Trophoblast cell (in vitro differentiated cells and primary cell): ENCODE measurements around the gene COX6B1.

Experiments used
- DNase-seq, 2 donors: peaks; one replicate each; pipeline ENCODE4 v3.0.0-alpha.2; 2016
- H2AFZ ChIP-seq: 2 replicates; pipeline ENCODE4 v1.6.1; 2013; ENCODE audit warnings: low read length, moderate library complexity, mild to moderate bottlenecking; ENCODE audit not compliant: insufficient read depth, poor library complexity
- H2AK5ac ChIP-seq: 2 replicates; pipeline ENCODE4 v1.6.1; 2013; ENCODE audit warnings: mild to moderate bottlenecking, low read length
- H2BK120ac ChIP-seq: 2 replicates; pipeline ENCODE4 v1.6.1; 2013; ENCODE audit warnings: low read length, mild to moderate bottlenecking, moderate library complexity; ENCODE audit not compliant: insufficient read depth, poor library complexity
- H2BK12ac ChIP-seq: 2 replicates; pipeline ENCODE4 v1.6.1; 2013; ENCODE audit warnings: mild to moderate bottlenecking, low read length, moderate library complexity
- H2BK5ac ChIP-seq: 2 replicates; pipeline ENCODE4 v1.6.1; 2013; ENCODE audit warnings: low read length, low read depth, moderate library complexity, mild to moderate bottlenecking; ENCODE audit not compliant: poor library complexity
- H3K14ac ChIP-seq: 2 replicates; pipeline ENCODE4 v1.6.1; 2013; ENCODE audit warnings: mild to moderate bottlenecking, low read length
- H3K18ac ChIP-seq: 2 replicates; pipeline ENCODE4 v1.6.1; 2013; ENCODE audit warnings: mild to moderate bottlenecking, low read length
- H3K23ac ChIP-seq: 2 replicates; pipeline ENCODE4 v1.6.1; 2013; ENCODE audit warnings: low read length
- H3K27ac ChIP-seq: 2 replicates; pipeline ENCODE4 v1.5.1; 2013; ENCODE audit warnings: low read depth, mild to moderate bottlenecking, inconsistent platforms, low read length, moderate library complexity
- H3K27me3 ChIP-seq: 2 replicates; pipeline ENCODE4 v1.6.1; 2013; ENCODE audit warnings: inconsistent platforms, mild to moderate bottlenecking, low read length, moderate library complexity; ENCODE audit not compliant: insufficient read depth
- H3K36me3 ChIP-seq, 2 experiments: 1 replicate in 1 of 2; 2 replicates in 1 of 2; pipeline ENCODE4 v1.6.1; 2013; ENCODE audit warnings: low read length in 2 of 2, mild to moderate bottlenecking in 2 of 2, moderate library complexity in 1 of 2; ENCODE audit not compliant: insufficient read depth in 2 of 2, control insufficient read depth in 1 of 2
- H3K4ac ChIP-seq: 2 replicates; pipeline ENCODE4 v1.6.1; 2013; ENCODE audit warnings: low read depth, mild to moderate bottlenecking, low read length, moderate library complexity
- H3K4me1 ChIP-seq, 2 experiments: 1 replicate in 1 of 2; 2 replicates in 1 of 2; pipeline ENCODE4 v1.6.1; 2013; ENCODE audit warnings: low read length in 2 of 2, mild to moderate bottlenecking in 2 of 2, moderate library complexity in 1 of 2; ENCODE audit not compliant: insufficient read depth in 2 of 2, control insufficient read depth in 1 of 2
- H3K4me2 ChIP-seq: 2 replicates; pipeline ENCODE4 v1.6.1; 2013; ENCODE audit warnings: inconsistent platforms, mild to moderate bottlenecking, low read length, moderate library complexity
- H3K4me3 ChIP-seq: 2 replicates; pipeline ENCODE4 v1.5.1; 2013; ENCODE audit warnings: mild to moderate bottlenecking, low read depth, low read length, inconsistent platforms
- H3K79me1 ChIP-seq: one replicate; pipeline ENCODE4 v1.6.1; 2013; ENCODE audit warnings: low read length
- H3K79me2 ChIP-seq: 2 replicates; pipeline ENCODE4 v1.6.1; 2013; ENCODE audit warnings: low read length, mild to moderate bottlenecking; ENCODE audit not compliant: control insufficient read depth, insufficient read depth, poor library complexity
- H3K9ac ChIP-seq: 2 replicates; pipeline ENCODE4 v1.6.1; 2013; ENCODE audit warnings: mild to moderate bottlenecking, low read length
- H3K9me3 ChIP-seq: 2 replicates; pipeline ENCODE4 v1.6.1; 2013; ENCODE audit warnings: low read depth, mild to moderate bottlenecking, control low read depth, inconsistent platforms, low read length; ENCODE audit not compliant: insufficient read depth
- H4K12ac ChIP-seq: 2 replicates; pipeline ENCODE4 v1.6.1; 2013; ENCODE audit warnings: low read depth, mild to moderate bottlenecking, low read length, moderate library complexity
- H4K8ac ChIP-seq: 2 replicates; pipeline ENCODE4 v1.6.1; 2013; ENCODE audit warnings: low read depth, mild to moderate bottlenecking, low read length, moderate library complexity
- H4K91ac ChIP-seq: one replicate; pipeline ENCODE4 v1.6.1; 2013; ENCODE audit warnings: low read depth, mild to moderate bottlenecking, low read length, moderate library complexity
- WGBS: extraction: QIAGEN DNeasy Blood & Tissue Kit; methylation state at CpG from one replicate; pipeline ENCODE4 v1.1.7; 2013; ENCODE audit warnings: missing lambda C conversion rate; ENCODE audit not compliant: insufficient read length, insufficient coverage; ENCODE audit errors: extremely low coverage; 5-methylcytosine and 5-hydroxymethylcytosine counted together

Gene COX6B1

GRCh38 chr19:35623327-35624010, 24.7 kb upstream of the COX6B1 start:
- Histone ChIP-seq H3K4me1 (no peaks in the 10 kb centered on the region), H3K23ac (no peak overlapping the region), H3K9me3 (no peaks in the 10 kb centered on the region), H3K18ac (no peak overlapping the region), H4K91ac (no peak overlapping the region), H3K9ac (no peak overlapping the region), H2BK120ac (no peak overlapping the region), H3K14ac (no peak overlapping the region), H3K4me3 (no peak overlapping the region), H3K36me3 (peaks cover 20 to 27% of the 10 kb centered on the region in 2 experiments), H4K8ac (no peak overlapping the region), H3K79me2 (no peaks in the 10 kb centered on the region), H2AFZ (no peak overlapping the region), H3K27me3 (no peaks in the 10 kb centered on the region), H3K79me1 (no peaks in the 10 kb centered on the region), H3K4me2 (no peak overlapping the region), H3K4ac (no peak overlapping the region), H2BK5ac (no peak overlapping the region), H4K12ac (no peak overlapping the region), H3K27ac (no peak overlapping the region), H2BK12ac (no peak overlapping the region), H2AK5ac (no peak overlapping the region)
- no CpG with 5 or more reads among the region's 6 CpGs for WGBS
- DNase-seq, result no peak

- H3K14ac ChIP-seq, result peak overlapping the region; percentile 16
- H2BK12ac ChIP-seq, result no peak overlapping the region
- H4K91ac ChIP-seq, result peak overlapping the region; percentile 36
- no peak overlapping the region for H3K23ac ChIP-seq
- H3K27me3 ChIP-seq, result no peaks in the 10 kb centered on the region
- H4K8ac ChIP-seq, result peak overlapping the region; percentile 93
- H3K4me2 ChIP-seq, result peak overlapping the region; percentile 87
- H2AK5ac ChIP-seq, result no peak overlapping the region
- DNase-seq, result no peak
- H3K4me3 ChIP-seq, result peak overlapping the region; percentile 72
- H2BK5ac ChIP-seq, result peak overlapping the region; percentile 17
- H3K9ac ChIP-seq, result peak overlapping the region; percentile 91
- H3K79me1 ChIP-seq, result peaks cover 2% of the 10 kb centered on the region
- H2BK120ac ChIP-seq, result peak overlapping the region; percentile 21
- H3K4me1 ChIP-seq, result peaks cover 3 to 4% of the 10 kb centered on the region in 2 experiments
- H3K27ac ChIP-seq, result peak overlapping the region; percentile 73
- peak overlapping the region; percentile 71 for H4K12ac ChIP-seq
- WGBS, result no CpG with 5 or more reads among the region's 9 CpGs
- no peaks in the 10 kb centered on the region for H3K9me3 ChIP-seq
- peaks cover 6% of the 10 kb centered on the region for H3K79me2 ChIP-seq
- no peak overlapping the region for H3K4ac ChIP-seq
- peaks cover 25 to 28% of the 10 kb centered on the region in 2 experiments for H3K36me3 ChIP-seq
- H3K18ac ChIP-seq, result peak overlapping the region; percentile 22
- H2AFZ ChIP-seq, result peak overlapping the region; percentile 26
Measured at GRCh38 chr19:35628264-35628564, 19.9 kb upstream of the COX6B1 start.

GRCh38 chr19:35628565-35629331, 19.4 kb upstream of the COX6B1 start, which contains the start of gene RBM42:
Gene RBM42 (plus strand): TSS chr19:35629036. CDS start chr19:35629154, 118 bp downstream.
- peaks cover 30 to 33% of the 10 kb centered on the region in 2 experiments for H3K36me3 ChIP-seq
- peak within 1 kb of the TSS; percentile 56 for H3K14ac ChIP-seq
- peak; percentile 97 to 100 for DNase-seq
- H3K4ac ChIP-seq, result peak within 1 kb of the TSS; percentile 81
- peak within 1 kb of the TSS; percentile 73 for H3K27ac ChIP-seq
- peak within 1 kb of the TSS; percentile 46 for H2AFZ ChIP-seq
- peaks cover 3 to 4% of the 10 kb centered on the region in 2 experiments for H3K4me1 ChIP-seq
- H3K9me3 ChIP-seq, result no peaks in the 10 kb centered on the region
- H4K8ac ChIP-seq, result peak within 1 kb of the TSS; percentile 95
- peak within 1 kb of the TSS; percentile 61 for H4K91ac ChIP-seq
- no CpG with 5 or more reads among the region's 56 CpGs for whole genome bisulfite sequencing
- H3K79me1 ChIP-seq, result peaks cover 2% of the 10 kb centered on the region
- no peaks in the 10 kb centered on the region for H3K27me3 ChIP-seq
- H2AK5ac ChIP-seq, result peak within 1 kb of the TSS; percentile 70
- peak within 1 kb of the TSS; percentile 15 for H2BK12ac ChIP-seq
- H3K9ac ChIP-seq, result peak within 1 kb of the TSS; percentile 97
- peak within 1 kb of the TSS; percentile 98 for H3K4me2 ChIP-seq
- H2BK120ac ChIP-seq, result peak within 1 kb of the TSS; percentile 40
- H2BK5ac ChIP-seq, result peak within 1 kb of the TSS; percentile 42
- H3K18ac ChIP-seq, result peak within 1 kb of the TSS; percentile 52
- peaks cover 6% of the 10 kb centered on the region for H3K79me2 ChIP-seq
- H3K4me3 ChIP-seq, result peak within 1 kb of the TSS; percentile 85
- H3K23ac ChIP-seq, result no peak within 1 kb of the TSS
- H4K12ac ChIP-seq, result peak within 1 kb of the TSS; percentile 73

GRCh38 chr19:35629332-35629633, 18.8 kb upstream of the COX6B1 start:
- Histone ChIP-seq H3K9me3 (no peaks in the 10 kb centered on the region), H2BK120ac (peak overlapping the region; percentile 40), H3K18ac (peak overlapping the region; percentile 52), H2BK12ac (peak overlapping the region; percentile 15), H2AFZ (peak overlapping the region; percentile 46), H2AK5ac (peak overlapping the region; percentile 70), H3K4ac (peak overlapping the region; percentile 81), H3K36me3 (peaks cover 36 to 38% of the 10 kb centered on the region in 2 experiments), H3K4me2 (peak overlapping the region; percentile 98), H2BK5ac (no peak overlapping the region), H3K27ac (no peak overlapping the region), H3K79me1 (peaks cover 2% of the 10 kb centered on the region), H3K9ac (peak overlapping the region; percentile 97), H3K4me3 (peak overlapping the region; percentile 85), H3K27me3 (no peaks in the 10 kb centered on the region), H3K79me2 (peaks cover 6% of the 10 kb centered on the region), H4K8ac (peak overlapping the region; percentile 95), H4K12ac (peak overlapping the region; percentile 73), H4K91ac (peak overlapping the region; percentile 61), H3K14ac (peak overlapping the region; percentile 56), H3K4me1 (peaks cover 3 to 4% of the 10 kb centered on the region in 2 experiments), H3K23ac (no peak overlapping the region)
- DNase-seq, result no peak
- no CpG with 5 or more reads among the region's 15 CpGs for WGBS
